SJCRH30 (cell line): ENCODE data around the gene LTF. TPM values are rescaled to one million over a fixed set of nuclear protein-coding genes. Genes with fewer than 3 reads are reported as not detected.

Experiments used
- DNase-seq, 2 experiments: peaks; one replicate each; pipeline ENCODE4 v3.0.0-alpha.2; 2015 to 2020
- H3K27ac ChIP-seq: fragments of 250-450 bp; sonication (Bioruptor Pico); 2 replicates; pipeline ENCODE4 v1.5.1; 2020; ENCODE audit warnings: mild to moderate bottlenecking, moderate library complexity
- H3K27me3 ChIP-seq: fragments of 250-450 bp; sonication (Bioruptor Pico); 2 replicates; pipeline ENCODE4 v1.5.1; 2020; ENCODE audit warnings: mild to moderate bottlenecking, moderate library complexity
- H3K36me3 ChIP-seq: fragments of 250-450 bp; sonication (Bioruptor Pico); 2 replicates; pipeline ENCODE4 v1.5.1; 2020; ENCODE audit warnings: mild to moderate bottlenecking, moderate library complexity
- H3K4me1 ChIP-seq: fragments of 250-450 bp; sonication (Bioruptor Pico); 2 replicates; pipeline ENCODE4 v1.5.1; 2020; ENCODE audit warnings: mild to moderate bottlenecking, moderate library complexity
- H3K4me3 ChIP-seq: fragments of 250-450 bp; sonication (Bioruptor Pico); 2 replicates; pipeline ENCODE4 v1.5.1; 2020; ENCODE audit warnings: mild to moderate bottlenecking, moderate library complexity
- H3K9me3 ChIP-seq: fragments of 250-450 bp; sonication (Bioruptor Pico); replicated peaks from 2 replicates; pipeline ENCODE4 v1.5.1; 2020; ENCODE audit warnings: mild to moderate bottlenecking, moderate library complexity
- total RNA-seq: library from RNA; depleted of rRNA; stranded (reverse); fragments of >200 nt; shearing (Covaris generic); gene quantifications from 2 replicates; pipeline ENCODE4 v1.2.3, GENCODE V29; 2014; rRNA removed

Gene LTF
- total RNA-seq, result not detected in 2 replicates

DNA sequence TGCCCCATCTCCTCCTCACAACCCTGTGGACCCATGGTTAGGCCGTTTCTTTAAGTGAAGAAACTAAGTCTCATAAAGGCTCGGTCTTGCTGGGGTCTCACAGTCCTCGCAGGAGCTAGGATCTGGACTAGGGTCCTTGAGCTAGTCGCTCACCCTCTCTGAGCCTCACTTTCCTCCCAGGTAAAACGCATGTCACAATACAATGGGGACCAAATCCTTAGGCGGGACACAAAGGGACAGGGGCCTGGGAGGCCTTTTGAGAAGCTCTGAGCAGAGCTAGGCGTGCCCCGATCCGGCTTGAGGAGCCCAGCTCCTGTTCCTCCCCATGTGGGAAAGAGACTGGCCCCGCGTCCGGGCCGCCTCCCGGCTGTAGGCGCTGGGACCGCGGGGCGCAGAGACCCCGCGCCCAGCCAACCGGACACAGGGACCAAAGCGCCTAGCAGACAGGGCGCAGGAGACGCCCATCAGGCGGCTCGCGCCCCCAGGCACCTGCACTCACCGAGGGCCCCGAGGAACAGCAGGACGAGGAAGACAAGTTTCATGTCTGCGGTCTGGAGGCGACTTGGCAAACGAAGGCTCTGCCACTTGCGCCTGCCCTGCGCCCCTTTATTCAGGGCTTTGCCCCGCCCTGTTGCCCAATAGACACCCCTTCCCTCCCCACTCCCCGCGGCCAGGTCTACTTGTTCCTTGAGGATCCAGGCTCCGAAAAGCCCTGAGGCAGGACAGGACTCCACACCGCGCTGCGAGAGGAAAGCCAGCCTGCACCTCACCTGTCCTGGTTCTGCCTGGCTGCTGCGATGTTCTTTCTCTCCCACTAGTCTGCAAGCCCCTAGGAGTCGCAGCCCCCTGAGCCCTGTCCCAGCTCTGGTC, at the start of gene LTF:
LTF (minus strand) TSS at position 580 of the 870 bp plus-strand sequence; CDS start at position 542, 38 bp downstream.
- Histone ChIP-seq H3K36me3 (no peaks in the 10 kb centered on the region), H3K27ac (no peak within 1 kb of the TSS), H3K4me1 (no peaks in the 10 kb centered on the region), H3K9me3 (no peaks in the 10 kb centered on the region), H3K4me3 (no peak within 1 kb of the TSS), H3K27me3 (no peaks in the 10 kb centered on the region)
- DNase-seq, result no peak

DNA sequence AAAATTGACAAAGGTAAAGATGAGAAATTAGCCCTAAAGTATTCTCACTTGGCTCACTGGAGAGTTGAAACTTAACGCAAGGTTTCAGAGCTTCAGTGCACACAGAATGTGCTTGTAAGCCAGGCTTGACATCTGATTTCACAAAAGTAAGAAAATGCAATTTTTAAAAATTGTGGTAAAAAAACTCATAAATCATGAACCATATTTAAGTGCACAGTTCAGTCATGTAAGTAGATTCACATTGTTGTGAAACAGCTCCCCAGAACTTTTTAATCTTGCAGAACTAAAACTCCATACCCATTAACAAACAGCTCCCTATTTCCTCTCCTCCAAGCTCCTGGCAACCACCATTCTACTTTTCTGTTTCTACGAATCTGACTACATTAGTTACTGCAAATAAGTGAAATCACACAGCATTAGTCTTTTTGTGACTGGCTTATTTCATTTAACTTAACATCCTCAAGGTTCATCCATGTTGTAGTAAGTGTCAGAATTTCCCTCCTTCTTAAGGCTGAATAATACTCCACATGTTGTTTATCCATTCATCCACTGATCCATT, 47.6 kb upstream of the LTF start:
- Histone ChIP-seq H3K4me1 (no peaks in the 10 kb centered on the region), H3K36me3 (no peaks in the 10 kb centered on the region), H3K27ac (no peak overlapping the region), H3K4me3 (no peak overlapping the region), H3K9me3 (no peaks in the 10 kb centered on the region), H3K27me3 (no peaks in the 10 kb centered on the region)
- no peak for DNase-seq

DNA sequence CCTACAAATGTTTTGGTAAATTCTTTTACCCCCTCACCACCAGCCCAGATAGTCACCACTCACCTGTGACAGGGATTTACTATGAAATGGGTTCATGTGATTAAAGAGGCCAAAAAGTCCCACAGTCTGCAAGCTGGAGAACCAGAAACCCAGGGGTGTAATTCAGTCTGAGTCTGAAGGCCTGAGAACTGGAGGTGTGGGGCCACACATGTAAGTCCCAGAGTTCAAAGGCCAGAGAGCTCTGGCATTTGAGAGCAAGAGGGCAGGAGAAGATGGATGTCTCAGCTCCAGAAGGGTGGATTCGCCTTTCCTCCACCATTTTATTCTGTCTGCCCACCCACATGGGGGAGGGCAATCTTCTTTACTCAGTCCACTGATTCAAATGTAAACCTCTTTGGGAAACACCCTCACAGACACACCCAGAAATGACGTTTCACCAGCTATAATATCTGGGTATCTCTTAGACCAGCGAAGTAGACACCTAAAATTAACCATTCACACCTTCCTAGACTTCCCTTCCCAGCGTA, 45.0 kb upstream of the LTF start:
- Histone ChIP-seq H3K4me1 (no peaks in the 10 kb centered on the region), H3K9me3 (no peaks in the 10 kb centered on the region)
- no peak for DNase-seq

DNA sequence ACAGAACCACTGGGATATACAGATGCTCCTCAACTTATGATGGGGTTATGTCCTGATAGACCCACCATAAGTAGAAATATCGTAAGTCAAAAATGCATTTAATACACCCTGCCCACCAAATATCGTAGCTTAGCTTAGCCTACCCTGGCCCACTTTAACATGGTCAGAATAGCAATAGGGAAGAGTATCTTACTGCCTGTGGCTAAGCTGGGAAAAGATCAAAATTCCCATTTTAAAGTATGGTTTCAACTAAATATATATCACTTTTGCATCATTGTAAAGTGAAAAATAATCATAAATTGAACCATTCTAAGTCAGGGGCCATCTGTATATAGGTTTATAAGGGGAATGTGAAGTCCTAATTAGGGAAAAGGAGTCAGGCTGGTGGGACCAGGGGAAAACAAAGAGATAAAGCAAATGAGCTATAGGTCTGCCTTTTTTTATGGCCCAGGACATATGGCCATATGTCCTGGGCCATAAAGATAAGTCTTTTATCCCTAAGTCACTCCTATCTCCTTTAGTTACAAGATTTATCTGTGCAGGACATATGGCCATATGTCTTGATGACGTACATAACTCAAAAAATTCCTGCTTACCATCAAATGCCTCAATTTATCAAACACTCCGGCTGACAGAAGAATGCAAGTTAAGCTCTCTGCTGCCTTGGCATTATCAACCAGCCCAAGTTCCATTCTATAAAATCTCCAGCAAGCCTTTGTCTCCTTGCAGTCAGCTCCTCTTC, 44.3 kb upstream of the LTF start:
- no peak overlapping the region for H3K27ac ChIP-seq
- no peaks in the 10 kb centered on the region for H3K4me1 ChIP-seq
- DNase-seq, result no peak
- H3K9me3 ChIP-seq, result no peaks in the 10 kb centered on the region
- no peaks in the 10 kb centered on the region for H3K36me3 ChIP-seq
- H3K27me3 ChIP-seq, result no peaks in the 10 kb centered on the region
- H3K4me3 ChIP-seq, result no peak overlapping the region

More for the DNA sequence above, 45.0 kb upstream of the LTF start:
- H3K27me3 ChIP-seq, result no peaks in the 10 kb centered on the region
- no peaks in the 10 kb centered on the region for H3K36me3 ChIP-seq
- no peak overlapping the region for H3K27ac ChIP-seq
- no peak overlapping the region for H3K4me3 ChIP-seq

DNA sequence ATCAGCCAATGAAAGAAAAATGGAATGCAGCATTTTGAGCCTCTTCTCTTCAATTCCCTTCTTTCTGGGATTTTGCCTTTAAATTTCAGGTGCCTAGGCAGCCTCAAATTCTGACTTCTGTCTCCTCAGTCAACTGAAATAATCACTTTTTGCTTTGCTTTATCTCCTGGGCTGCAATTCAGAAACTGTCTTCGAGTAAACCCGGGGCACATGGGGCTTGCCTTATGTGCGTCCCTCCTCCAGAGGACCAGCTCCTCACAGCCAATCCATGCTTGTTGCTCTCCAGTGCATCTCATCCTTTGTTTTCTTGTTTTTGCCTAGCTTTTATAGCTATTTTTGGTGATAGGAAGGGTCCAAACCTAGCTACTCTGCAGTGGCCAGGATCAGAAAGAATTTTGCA, 41.8 kb upstream of the LTF start:
- Histone ChIP-seq H3K36me3 (no peaks in the 10 kb centered on the region), H3K4me3 (no peak overlapping the region), H3K27ac (no peak overlapping the region), H3K9me3 (no peaks in the 10 kb centered on the region), H3K27me3 (no peaks in the 10 kb centered on the region), H3K4me1 (peaks cover 11% of the 10 kb centered on the region)
- no peak for DNase-seq

DNA sequence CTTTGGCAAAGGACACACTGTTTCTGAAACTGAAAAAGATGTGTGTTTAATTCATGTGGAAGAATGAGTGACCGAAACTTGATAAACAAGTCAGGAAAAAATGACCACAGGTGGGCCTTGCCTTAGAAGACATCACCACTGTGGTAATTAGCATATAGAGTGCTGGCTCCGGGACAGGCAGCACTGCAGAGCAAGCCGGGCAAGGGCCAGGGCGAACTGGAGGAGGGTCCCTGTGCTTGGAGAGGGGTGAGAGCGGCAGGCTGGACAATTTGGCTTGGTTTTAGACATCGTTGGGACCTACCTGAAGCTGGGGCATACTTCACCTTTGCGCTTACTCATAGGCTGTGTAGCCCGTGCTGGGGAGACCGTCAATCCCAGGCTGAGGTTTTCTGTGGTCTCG, 41.2 kb upstream of the LTF start:
- Histone ChIP-seq H3K27me3 (no peaks in the 10 kb centered on the region), H3K9me3 (no peaks in the 10 kb centered on the region), H3K4me3 (no peak overlapping the region), H3K27ac (no peak overlapping the region), H3K4me1 (peaks cover 11% of the 10 kb centered on the region), H3K36me3 (no peaks in the 10 kb centered on the region)
- DNase-seq, result no peak

DNA sequence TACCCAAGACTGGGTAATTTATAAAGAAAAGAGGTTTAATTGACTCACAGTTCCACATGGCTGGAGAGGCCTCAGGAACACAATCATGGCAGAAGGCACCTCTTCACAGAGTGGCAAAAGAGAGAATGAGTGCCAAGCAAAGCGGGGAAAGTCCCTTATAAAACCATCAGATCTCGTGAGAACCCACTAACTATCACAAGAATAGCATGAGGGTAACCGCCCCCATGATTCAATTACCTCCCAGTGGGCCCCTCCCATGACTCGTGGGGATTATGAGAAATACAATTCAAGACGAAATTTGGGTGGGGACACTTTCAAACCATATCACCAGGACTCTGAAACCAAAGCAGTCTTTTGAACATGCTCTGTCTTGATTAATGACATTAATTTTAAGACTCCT, 40.1 kb upstream of the LTF start:
- Histone ChIP-seq H3K27me3 (no peaks in the 10 kb centered on the region), H3K4me1 (peaks cover 11% of the 10 kb centered on the region), H3K36me3 (no peaks in the 10 kb centered on the region), H3K4me3 (no peak overlapping the region), H3K27ac (no peak overlapping the region), H3K9me3 (no peaks in the 10 kb centered on the region)
- DNase-seq, result no peak

DNA sequence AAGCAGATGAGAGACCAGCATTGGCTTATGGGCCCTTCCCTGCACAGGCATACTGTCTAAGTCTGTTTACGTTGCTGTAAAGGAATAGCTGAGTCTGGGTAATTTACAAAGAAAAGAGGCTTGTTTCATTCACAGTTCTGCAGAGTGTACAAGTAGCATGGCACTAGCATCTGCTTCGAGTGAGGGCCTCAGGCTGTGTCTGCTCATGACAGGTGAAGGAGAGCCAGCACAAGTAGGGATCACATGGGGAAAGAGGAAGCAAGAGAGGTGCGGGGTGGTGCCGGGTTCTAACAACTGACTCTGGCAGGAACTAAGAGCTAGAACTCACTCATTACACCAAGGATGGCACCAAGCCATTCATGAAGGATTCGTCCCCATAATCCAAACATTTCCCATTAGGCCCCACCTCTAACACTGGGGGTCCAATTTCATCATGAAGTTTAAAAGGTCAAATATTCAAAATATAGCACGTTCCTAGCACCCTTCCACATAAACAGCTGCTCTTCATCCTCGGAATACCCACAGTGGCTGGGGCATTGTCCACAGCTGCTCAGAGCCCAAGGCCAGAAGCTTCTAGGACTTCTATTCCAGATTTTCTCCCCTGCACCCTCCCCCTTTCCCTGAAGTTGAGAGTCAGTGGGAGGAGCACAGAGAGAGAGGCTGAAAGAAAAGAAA, 38.6 kb upstream of the LTF start:
- no peaks in the 10 kb centered on the region for H3K9me3 ChIP-seq
- no peak overlapping the region for H3K4me3 ChIP-seq
- no peaks in the 10 kb centered on the region for H3K27me3 ChIP-seq
- DNase-seq, result peak; percentile 32 to 58
- H3K27ac ChIP-seq, result no peak overlapping the region
- H3K4me1 ChIP-seq, result peaks cover 11% of the 10 kb centered on the region
- no peaks in the 10 kb centered on the region for H3K36me3 ChIP-seq

DNA sequence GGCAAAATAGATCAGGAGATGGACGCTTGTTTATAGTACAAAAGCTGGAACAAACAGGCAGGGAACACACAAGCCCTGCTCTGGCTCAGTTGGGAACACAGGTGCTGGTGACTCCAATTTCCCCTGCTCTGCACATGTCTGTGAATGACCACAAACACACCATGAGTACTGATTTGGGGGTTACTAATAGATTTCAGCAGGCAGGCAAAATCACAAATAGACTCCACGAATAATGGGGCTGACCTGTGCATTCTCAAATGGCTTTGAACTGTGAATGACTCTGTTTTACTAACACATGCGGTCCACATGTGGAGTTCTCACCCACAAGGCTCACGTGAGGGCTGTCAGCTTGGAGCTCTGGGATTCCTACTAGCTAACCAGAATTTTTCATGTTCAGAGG, 37.0 kb upstream of the LTF start:
- Histone ChIP-seq H3K27me3 (no peaks in the 10 kb centered on the region), H3K36me3 (no peaks in the 10 kb centered on the region), H3K4me1 (peaks cover 11% of the 10 kb centered on the region), H3K9me3 (no peaks in the 10 kb centered on the region), H3K27ac (no peak overlapping the region), H3K4me3 (no peak overlapping the region)
- no peak for DNase-seq

DNA sequence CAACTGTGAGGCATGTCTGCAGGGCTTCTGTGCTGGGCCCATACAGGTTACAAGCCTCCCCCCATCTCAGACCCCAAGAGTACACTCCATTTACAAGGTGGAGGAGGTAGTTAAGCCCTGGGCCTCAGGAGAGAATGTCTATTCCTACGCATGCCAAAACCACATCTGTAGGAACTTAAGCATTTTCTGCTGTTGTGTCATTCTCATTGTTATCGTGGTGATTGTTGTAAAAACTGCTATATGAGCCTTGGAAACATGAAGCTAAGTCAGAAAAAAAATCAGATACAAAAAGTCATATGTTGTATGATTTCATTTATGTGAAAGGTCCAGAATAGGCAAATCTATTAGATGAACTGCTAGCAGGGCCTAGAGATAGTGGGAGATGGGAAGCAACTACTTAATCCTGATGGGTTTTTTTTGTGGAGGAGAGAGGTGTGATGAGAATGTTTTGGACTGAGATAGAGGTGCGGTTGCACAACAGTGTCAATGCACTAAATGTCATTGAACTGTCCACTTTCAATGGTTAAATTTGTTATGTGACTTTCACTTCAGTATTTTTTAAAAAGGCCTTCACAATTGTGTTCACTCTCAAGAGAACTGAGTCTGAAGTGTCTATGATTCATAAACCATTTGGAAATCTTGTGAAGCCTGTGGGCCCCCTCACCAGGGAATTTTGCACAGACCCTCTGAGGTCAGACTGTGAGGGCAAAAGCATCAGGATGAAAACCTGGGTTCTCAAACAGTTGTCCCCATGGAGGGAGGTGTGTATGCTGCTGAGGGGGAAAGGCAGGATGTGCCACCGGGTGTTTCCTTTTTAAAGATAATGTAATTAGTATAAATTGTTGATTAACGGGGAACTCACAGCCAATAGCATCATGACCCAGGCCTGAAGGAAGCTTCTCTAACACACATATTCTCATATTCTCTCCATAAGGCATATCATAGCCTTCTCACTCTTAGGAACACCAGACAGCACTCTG, 36.2 kb upstream of the LTF start:
- Histone ChIP-seq H3K4me1 (peaks cover 11% of the 10 kb centered on the region), H3K9me3 (no peaks in the 10 kb centered on the region), H3K27ac (no peak overlapping the region), H3K36me3 (no peaks in the 10 kb centered on the region), H3K27me3 (no peaks in the 10 kb centered on the region), H3K4me3 (no peak overlapping the region)
- DNase-seq, result no peak

DNA sequence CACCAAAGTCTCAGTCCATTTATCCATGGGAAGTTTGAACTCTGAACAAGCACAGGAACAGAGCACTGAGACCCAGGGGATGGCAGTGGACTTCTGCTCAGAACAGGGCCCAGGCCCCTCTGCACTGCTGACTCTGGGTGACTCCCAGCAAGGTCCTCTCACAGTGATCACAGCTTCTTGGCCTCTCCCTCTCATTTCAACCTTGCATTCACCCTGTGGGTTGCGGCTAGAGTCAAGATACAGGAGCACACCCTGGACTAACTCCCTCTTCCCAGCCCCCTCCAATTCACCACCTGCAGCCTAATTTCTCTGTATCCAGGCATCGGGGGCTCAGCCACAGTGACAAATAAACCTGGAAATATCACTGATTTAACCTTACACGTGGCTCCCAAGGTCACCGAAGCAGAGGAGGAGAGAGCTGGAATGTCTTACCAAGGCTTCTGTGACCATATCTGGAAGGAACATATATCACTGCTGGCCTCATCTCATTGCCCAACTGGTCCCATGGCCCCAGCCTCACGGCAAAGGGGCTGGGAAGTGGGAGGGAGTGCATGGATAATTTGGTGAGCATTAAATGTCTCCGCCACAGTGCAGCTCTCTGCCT, 34.3 kb upstream of the LTF start:
- Histone ChIP-seq H3K4me3 (no peak overlapping the region), H3K27me3 (no peaks in the 10 kb centered on the region), H3K27ac (no peak overlapping the region), H3K9me3 (no peaks in the 10 kb centered on the region), H3K4me1 (peaks cover 11% of the 10 kb centered on the region), H3K36me3 (no peaks in the 10 kb centered on the region)
- no peak for DNase-seq

DNA sequence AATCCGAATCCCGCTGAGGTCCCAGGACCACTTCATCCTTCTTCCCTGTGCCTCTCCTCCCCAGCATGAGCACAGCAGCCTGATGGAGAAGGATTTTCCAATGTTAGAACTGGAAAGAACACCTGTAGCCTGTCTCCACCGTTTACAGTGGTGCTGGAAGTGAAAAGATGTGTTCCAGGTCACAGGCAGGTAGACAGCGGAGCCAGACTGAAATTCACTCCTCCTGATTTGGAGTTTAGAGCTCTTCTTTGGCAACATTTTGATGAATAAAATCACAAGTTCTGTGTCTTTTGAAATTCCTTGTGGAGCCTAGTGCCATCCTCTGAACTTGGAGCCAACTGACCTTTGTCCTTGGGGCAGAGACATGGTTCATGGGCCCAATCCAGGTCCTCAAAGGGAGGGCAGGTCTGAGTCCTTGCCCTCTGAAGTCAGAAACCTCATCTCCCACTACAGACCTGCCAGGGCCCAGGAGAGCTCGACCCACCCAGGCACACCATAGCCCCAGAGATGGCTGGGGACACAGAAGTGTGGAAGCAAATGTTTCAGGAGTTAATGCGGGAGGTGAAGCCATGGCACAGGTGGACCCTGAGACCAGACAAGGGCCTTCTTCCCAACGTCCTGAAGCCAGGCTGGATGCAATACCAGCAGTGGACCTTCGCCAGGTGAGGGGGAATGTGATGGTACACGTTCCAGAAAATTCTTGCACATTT, 33.0 kb upstream of the LTF start, which contains the start of gene RTP3:
RTP3 (plus strand) TSS at position 421 of the 710 bp plus-strand sequence; CDS start at position 508, 87 bp downstream.
- Histone ChIP-seq H3K27me3 (no peaks in the 10 kb centered on the region), H3K9me3 (no peaks in the 10 kb centered on the region), H3K36me3 (no peaks in the 10 kb centered on the region), H3K27ac (no peak within 1 kb of the TSS), H3K4me1 (peaks cover 4% of the 10 kb centered on the region), H3K4me3 (no peak within 1 kb of the TSS)
- DNase-seq, result no peak
